Neural cell (in vitro differentiated cells): ENCODE results near the gene SPAG6. TPM values are rescaled to one million over a fixed set of nuclear protein-coding genes. Genes with fewer than 3 reads are reported as not detected.

Source experiments
- H2AFZ ChIP-seq: fragments of 200-600, 300-800 bp; sonication (generic), shearing (Covaris generic); 2 replicates; pipeline ENCODE4 v1.6.0; 2014; ENCODE audit warnings: low read depth, mild to moderate bottlenecking, antibody characterized with exemption, low read length, moderate library complexity
- H3F3A ChIP-seq: fragments of 200-600 bp; shearing (Covaris generic); 2 replicates; pipeline ENCODE4 v1.6.1; 2016; ENCODE audit warnings: mild to moderate bottlenecking, moderate library complexity, mixed read lengths, antibody characterized with exemption, low read length; ENCODE audit not compliant: insufficient read depth, poor library complexity, severe bottlenecking
- H3K27ac ChIP-seq: fragments of 200-600, 300-800 bp; sonication (generic), shearing (Covaris generic); 2 replicates; pipeline ENCODE4 v1.5.1; 2014; ENCODE audit warnings: mild to moderate bottlenecking, low read length, moderate library complexity
- H3K27me3 ChIP-seq: fragments of 300-800, 200-600 bp; sonication (generic), shearing (Covaris generic); 2 replicates; pipeline ENCODE4 v1.6.0; 2014; ENCODE audit warnings: mild to moderate bottlenecking, low read depth, low read length, moderate library complexity; ENCODE audit not compliant: insufficient read depth
- H3K36me3 ChIP-seq: fragments of 300-800, 200-600 bp; sonication (generic), shearing (Covaris generic); 2 replicates; pipeline ENCODE4 v1.5.1; 2014; ENCODE audit warnings: mild to moderate bottlenecking, antibody characterized with exemption, low read length, moderate library complexity; ENCODE audit not compliant: insufficient read depth
- H3K4me2 ChIP-seq: fragments of 300-800, 200-600 bp; sonication (generic), shearing (Covaris generic); 2 replicates; pipeline ENCODE4 v1.6.0; 2014; ENCODE audit warnings: mild to moderate bottlenecking, low read length
- H3K4me3 ChIP-seq: fragments of 300-800, 200-600 bp; sonication (generic), shearing (Covaris generic); 2 replicates; pipeline ENCODE4 v1.5.1; 2014; ENCODE audit warnings: mild to moderate bottlenecking, low read length, moderate library complexity
- H3K79me2 ChIP-seq: fragments of 200-600 bp; shearing (Covaris generic); replicated peaks from 2 replicates; pipeline ENCODE4 v1.6.0; 2014; ENCODE audit warnings: mild to moderate bottlenecking, low read length, moderate library complexity; ENCODE audit not compliant: insufficient read depth
- H3K9ac ChIP-seq: fragments of 300-800, 200-600 bp; sonication (generic), shearing (Covaris generic); 2 replicates; pipeline ENCODE4 v1.6.1; 2016; ENCODE audit warnings: mild to moderate bottlenecking, low read length, mixed read lengths
- H3K9me2 ChIP-seq: fragments of 200-600 bp; shearing (Covaris generic); 2 replicates; pipeline ENCODE4 v1.6.1; 2016; ENCODE audit warnings: mild to moderate bottlenecking, low read length, mixed read lengths; ENCODE audit not compliant: insufficient read depth
- H3K9me3 ChIP-seq: fragments of 200-600, 300-800 bp; sonication (generic), shearing (Covaris generic); 2 replicates; pipeline ENCODE4 v1.6.1; 2016; ENCODE audit warnings: mild to moderate bottlenecking, mixed run types, low read length, moderate library complexity, mixed read lengths
- H4K20me1 ChIP-seq: fragments of 200-600 bp; shearing (Covaris generic); 2 replicates; pipeline ENCODE4 v1.6.1; 2016; ENCODE audit warnings: mild to moderate bottlenecking, mixed run types; ENCODE audit not compliant: insufficient read depth
- CTCF ChIP-seq: fragments of 450-650 bp; IDR thresholded peaks from 2 replicates; pipeline ENCODE4 v1.5.1; 2014; ENCODE audit warnings: antibody characterized with exemption, mild to moderate bottlenecking, moderate library complexity; ENCODE audit not compliant: poor library complexity, severe bottlenecking
- EP300 ChIP-seq: fragments of 450-650 bp; conservative IDR thresholded peaks from 2 replicates; pipeline ENCODE4 v1.6.1; 2014; ENCODE audit warnings: antibody characterized with exemption, mild to moderate bottlenecking, moderate library complexity; ENCODE audit not compliant: poor library complexity, severe bottlenecking
- EZH2 ChIP-seq: fragments of 200-600, 300-800 bp; shearing (Covaris generic), sonication (generic); IDR thresholded peaks from 2 replicates; pipeline ENCODE4 v1.6.1; 2014; ENCODE audit warnings: antibody characterized with exemption, low read length, borderline replicate concordance, mild to moderate bottlenecking; ENCODE audit not compliant: insufficient read depth, poor library complexity, severe bottlenecking
- MXI1 ChIP-seq: fragments of 450-650 bp; conservative IDR thresholded peaks from 2 replicates; pipeline ENCODE4 v1.6.1; 2014; ENCODE audit warnings: antibody characterized with exemption, mild to moderate bottlenecking; ENCODE audit not compliant: poor library complexity, severe bottlenecking
- POLR2AphosphoS5 ChIP-seq: IDR thresholded peaks from 2 replicates; pipeline ENCODE4 v1.6.1; 2012
- RAD21 ChIP-seq: fragments of 450-650 bp; conservative IDR thresholded peaks from 2 replicates; pipeline ENCODE4 v1.6.1; 2014; ENCODE audit warnings: antibody characterized with exemption, mild to moderate bottlenecking, moderate library complexity
- REST ChIP-seq: IDR thresholded peaks from 2 replicates; pipeline ENCODE4 v1.6.1; 2012; ENCODE audit warnings: borderline replicate concordance
- SMC3 ChIP-seq: fragments of 450-650 bp; conservative IDR thresholded peaks from 2 replicates; pipeline ENCODE4 v1.6.1; 2014; ENCODE audit warnings: antibody characterized with exemption, mild to moderate bottlenecking, moderate library complexity; ENCODE audit not compliant: poor library complexity
- TAF1 ChIP-seq: IDR thresholded peaks from 2 replicates; pipeline ENCODE4 v1.6.1; 2012; ENCODE audit warnings: low read depth
- polyA plus RNA-seq: library from polyadenylated mRNA; depleted of rRNA; stranded (reverse); fragments of >200 nt; gene quantifications from 2 replicates; pipeline ENCODE4 v1.2.3, GENCODE V29; 2014

Gene SPAG6
- polyA plus RNA-seq, 1 donor from 2014 or later, result 0.36 TPM

GRCh38 chr10:22363305-22363704, 18.0 kb downstream of the SPAG6 start:
- Histone ChIP-seq H3K4me3 (no peak overlapping the region), H3K27me3 (no peaks in the 10 kb centered on the region), H3K27ac (no peak overlapping the region), H4K20me1 (no peaks in the 10 kb centered on the region), H3K9me3 (no peaks in the 10 kb centered on the region), H3K36me3 (no peaks in the 10 kb centered on the region), H3F3A (no peaks in the 10 kb centered on the region), H3K79me2 (no peaks in the 10 kb centered on the region), H3K4me2 (no peak overlapping the region), H2AFZ (no peak overlapping the region), H3K9me2 (no peaks in the 10 kb centered on the region), H3K9ac (no peak overlapping the region)
- TF ChIP-seq EP300 (no peak), RAD21 (no peak), POLR2AphosphoS5 (no peak), EZH2 (no peak), TAF1 (no peak), SMC3 (no peak), REST (no peak), MXI1 (no peak), CTCF (no peak)

GRCh38 chr10:22364407-22365140, 19.3 kb downstream of the SPAG6 start:
- no peaks in the 10 kb centered on the region for H3K9me2 ChIP-seq
- TF ChIP-seq RAD21 (no peak), REST (no peak), CTCF (no peak), MXI1 (no peak)
- no peaks in the 10 kb centered on the region for H3K27me3 ChIP-seq
- H3K79me2 ChIP-seq, result no peaks in the 10 kb centered on the region
- no peak overlapping the region for H3K27ac ChIP-seq
- no peaks in the 10 kb centered on the region for H4K20me1 ChIP-seq
- H3K4me2 ChIP-seq, result no peak overlapping the region
- no peaks in the 10 kb centered on the region for H3F3A ChIP-seq
- H3K4me3 ChIP-seq, result no peak overlapping the region
- H3K9ac ChIP-seq, result no peak overlapping the region
- no peaks in the 10 kb centered on the region for H3K9me3 ChIP-seq
- no peak overlapping the region for H2AFZ ChIP-seq
- H3K36me3 ChIP-seq, result no peaks in the 10 kb centered on the region
